ENCODE measurements around the gene MYEF2.

Gene MYEF2

GRCh38 chr15:48144889-48145288, 33.2 kb downstream of the MYEF2 start:
- TF ChIP-seq CTCF (IDR thresholded peaks at IDR 0.05; ENCODE audit: low read depth, low read length) (no peak), EZH2phosphoT487 (IDR thresholded peaks at IDR 0.05; ENCODE audit: low read depth) (no peak)
- Histone ChIP-seq H3K4me2 (ENCODE audit: low read length) (peak overlapping the region; percentile 20), H3K27ac (ENCODE audit: low read length) (no peak overlapping the region), H3K79me2 (ENCODE audit: low read length) (no peaks in the 10 kb centered on the region), H3K9ac (ENCODE audit: low read length) (no peak overlapping the region), H3K27me3 (ENCODE audit: low read depth, low read length) (no peaks in the 10 kb centered on the region), H2AFZ (ENCODE audit: low read depth, low read length) (no peak overlapping the region), H4K20me1 (ENCODE audit: insufficient read depth, low read length) (no peaks in the 10 kb centered on the region), H3K4me1 (ENCODE audit: low read length) (peaks cover 13% of the 10 kb centered on the region), H3K4me3 (ENCODE audit: low read length) (no peak overlapping the region), H3K36me3 (replicated peaks; ENCODE audit: low read depth, low read length) (peaks cover 5% of the 10 kb centered on the region), H3K9me3 (ENCODE audit: insufficient read depth, low read length) (no peaks in the 10 kb centered on the region)

- Histone ChIP-seq H3K9ac (ENCODE audit: low read length) (no peak overlapping the region), H3K4me3 (ENCODE audit: low read length) (no peak overlapping the region), H4K20me1 (ENCODE audit: insufficient read depth, low read length) (no peaks in the 10 kb centered on the region), H3K4me2 (ENCODE audit: low read length) (no peak overlapping the region), H3K27ac (ENCODE audit: low read length) (no peak overlapping the region), H3K27me3 (ENCODE audit: low read depth, low read length) (no peaks in the 10 kb centered on the region), H3K4me1 (ENCODE audit: low read length) (peaks cover 13% of the 10 kb centered on the region), H3K36me3 (replicated peaks; ENCODE audit: low read depth, low read length) (peaks cover 5% of the 10 kb centered on the region), H3K79me2 (ENCODE audit: low read length) (no peaks in the 10 kb centered on the region), H3K9me3 (ENCODE audit: insufficient read depth, low read length) (no peaks in the 10 kb centered on the region), H2AFZ (ENCODE audit: low read depth, low read length) (no peak overlapping the region)
- TF ChIP-seq EZH2phosphoT487 (IDR thresholded peaks at IDR 0.05; ENCODE audit: low read depth) (no peak), CTCF (IDR thresholded peaks at IDR 0.05; ENCODE audit: low read depth, low read length) (no peak)
Observed at GRCh38 chr15:48143856-48144255, 34.2 kb downstream of the MYEF2 start.

GRCh38 chr15:48132874-48133273, 45.2 kb downstream of the MYEF2 start:
- Histone ChIP-seq H3K4me3 (ENCODE audit: low read length) (no peak overlapping the region), H3K27me3 (ENCODE audit: low read depth, low read length) (no peaks in the 10 kb centered on the region), H3K4me1 (ENCODE audit: low read length) (peaks cover 19% of the 10 kb centered on the region), H4K20me1 (ENCODE audit: insufficient read depth, low read length) (no peaks in the 10 kb centered on the region), H3K36me3 (replicated peaks; ENCODE audit: low read depth, low read length) (peaks cover 3% of the 10 kb centered on the region), H2AFZ (ENCODE audit: low read depth, low read length) (no peak overlapping the region), H3K27ac (ENCODE audit: low read length) (no peak overlapping the region), H3K9ac (ENCODE audit: low read length) (no peak overlapping the region), H3K9me3 (ENCODE audit: insufficient read depth, low read length) (no peaks in the 10 kb centered on the region), H3K4me2 (ENCODE audit: low read length) (peak overlapping the region; percentile 17; the same call in 1 of the 2 replicates), H3K79me2 (ENCODE audit: low read length) (no peaks in the 10 kb centered on the region)
- no peak for TF ChIP-seq EZH2phosphoT487 (IDR thresholded peaks at IDR 0.05; ENCODE audit: low read depth)
- no peak for TF ChIP-seq CTCF (IDR thresholded peaks at IDR 0.05; ENCODE audit: low read depth, low read length)

- no peak overlapping the region; the same call in 1 of the 2 replicates for H2AFZ ChIP-seq (ENCODE audit: low read depth, low read length)
- H3K4me3 ChIP-seq (ENCODE audit: low read length): no peak overlapping the region
- H3K27ac ChIP-seq (ENCODE audit: low read length): no peak overlapping the region
- H3K36me3 ChIP-seq (replicated peaks; ENCODE audit: low read depth, low read length): peaks cover 3% of the 10 kb centered on the region
- H3K9ac ChIP-seq (ENCODE audit: low read length): no peak overlapping the region
- H3K4me2 ChIP-seq (ENCODE audit: low read length): no peak overlapping the region
- TF ChIP-seq EZH2phosphoT487 (IDR thresholded peaks at IDR 0.05; ENCODE audit: low read depth): no peak
- TF ChIP-seq CTCF (IDR thresholded peaks at IDR 0.05; ENCODE audit: low read depth, low read length): no peak
- H3K27me3 ChIP-seq (ENCODE audit: low read depth, low read length): no peaks in the 10 kb centered on the region
- no peaks in the 10 kb centered on the region for H3K9me3 ChIP-seq (ENCODE audit: insufficient read depth, low read length)
- no peaks in the 10 kb centered on the region for H4K20me1 ChIP-seq (ENCODE audit: insufficient read depth, low read length)
- H3K79me2 ChIP-seq (ENCODE audit: low read length): no peaks in the 10 kb centered on the region
- peaks cover 19% of the 10 kb centered on the region for H3K4me1 ChIP-seq (ENCODE audit: low read length)
Observed at GRCh38 chr15:48131324-48131723, 46.8 kb downstream of the MYEF2 start.
